GM12878 (cell line): ENCODE measurements around the gene AGAP2. TPM values are rescaled to one million over a fixed set of nuclear protein-coding genes. Genes with fewer than 3 reads are reported as not detected.
A peak's percentile ranks its signal among the peaks of the same experiment; 100 is the strongest.

Experiments used
- ATF7 ChIP-seq: fragments of 450-650 bp; IDR thresholded peaks from 2 replicates; pipeline ENCODE4 v1.6.1; 2016; ENCODE audit warnings: low read depth, mild to moderate bottlenecking
- CHD1 ChIP-seq: IDR thresholded peaks from 2 replicates; pipeline ENCODE4 v1.6.1; 2012; ENCODE audit warnings: low read depth, low read length, improper control_type of control experiment
- CREB1 ChIP-seq: IDR thresholded peaks from 2 replicates; pipeline ENCODE4 v1.6.1; 2012; ENCODE audit warnings: low read depth, mild to moderate bottlenecking, inconsistent platforms
- CREM ChIP-seq: IDR thresholded peaks from 2 replicates; pipeline ENCODE4 v1.6.1; 2014; ENCODE audit warnings: antibody characterized with exemption, low read depth
- CTCF ChIP-seq, 3 experiments: IDR thresholded peaks in 2 of 3; conservative IDR thresholded peaks in 1 of 3; 2 replicates each; pipeline ENCODE4 v1.5.1; 2011; ENCODE audit warnings: low read depth in 3 of 3, low read length in 3 of 3, mild to moderate bottlenecking in 3 of 3, control low read depth in 2 of 3, moderate library complexity in 2 of 3, inconsistent platforms in 1 of 3, mixed read lengths in 1 of 3; ENCODE audit not compliant: control insufficient read depth in 2 of 3, insufficient read depth in 1 of 3; ENCODE audit errors: extremely low read depth in 1 of 3
- EZH2 ChIP-seq: IDR thresholded peaks from 2 replicates; pipeline ENCODE4 v1.6.1; 2012; ENCODE audit warnings: low read depth, mild to moderate bottlenecking, control low read depth, inconsistent platforms, low read length, borderline replicate concordance; ENCODE audit not compliant: control insufficient read depth
- KAT2A ChIP-seq: conservative IDR thresholded peaks from 2 replicates; pipeline ENCODE4 v1.6.1; 2011; ENCODE audit warnings: low read depth, low read length; ENCODE audit not compliant: control insufficient read depth
- KDM1A ChIP-seq: fragments of 200-600 bp; sonication (generic); IDR thresholded peaks from 2 replicates; pipeline ENCODE4 v1.6.1; 2016; ENCODE audit warnings: borderline replicate concordance
- NFYA ChIP-seq: IDR thresholded peaks from 2 replicates; pipeline ENCODE4 v1.6.1; 2011; ENCODE audit warnings: low read depth, mild to moderate bottlenecking, low read length, improper control_type of control experiment, borderline replicate concordance
- NFYB ChIP-seq: IDR thresholded peaks from 2 replicates; pipeline ENCODE4 v1.6.1; 2011; ENCODE audit warnings: low read depth, mild to moderate bottlenecking, low read length, improper control_type of control experiment, moderate library complexity; ENCODE audit not compliant: insufficient read depth
- NR2C2 ChIP-seq: IDR thresholded peaks from 2 replicates; pipeline ENCODE4 v1.6.1; 2011; ENCODE audit warnings: borderline replicate concordance, low read depth; ENCODE audit not compliant: control insufficient read depth, insufficient read length
- PAX8 ChIP-seq: fragments of 450-650 bp; IDR thresholded peaks from 2 replicates; pipeline ENCODE4 v1.6.1; 2017; ENCODE audit warnings: mild to moderate bottlenecking, moderate library complexity
- REST ChIP-seq: IDR thresholded peaks from 2 replicates; pipeline ENCODE4 v1.6.1; 2012; ENCODE audit warnings: mild to moderate bottlenecking, low read depth, low read length
- SIN3A ChIP-seq: IDR thresholded peaks from 2 replicates; pipeline ENCODE4 v1.6.1; 2012; ENCODE audit warnings: low read depth, low read length, improper control_type of control experiment
- SMAD1 ChIP-seq: fragments of 450-650 bp; IDR thresholded peaks from 2 replicates; pipeline ENCODE4 v1.6.1; 2018; ENCODE audit warnings: mild to moderate bottlenecking, low read depth; ENCODE audit not compliant: partially characterized antibody
- SUPT20H ChIP-seq: IDR thresholded peaks from 2 replicates; pipeline ENCODE4 v1.6.1; 2011; ENCODE audit warnings: low read depth, mild to moderate bottlenecking, low read length, moderate library complexity, borderline replicate concordance; ENCODE audit not compliant: control insufficient read depth
- USF1 ChIP-seq: IDR thresholded peaks from 2 replicates; pipeline ENCODE4 v1.6.1; 2011; ENCODE audit warnings: borderline replicate concordance, low read depth, mild to moderate bottlenecking, moderate library complexity, mixed read lengths, low read length; ENCODE audit not compliant: insufficient read depth; ENCODE audit errors: extremely low read length
- YY1 ChIP-seq: IDR thresholded peaks from 2 replicates; pipeline ENCODE4 v1.6.1; 2011; ENCODE audit warnings: low read depth, mild to moderate bottlenecking, low read length
- ZBTB11 ChIP-seq: fragments of 450-650 bp; formaldehyde crosslinking; IDR thresholded peaks from 2 replicates; pipeline ENCODE4 v1.5.0; 2022; ENCODE audit warnings: mild to moderate bottlenecking, missing genetic modification characterization
- polyA plus RNA-seq, 11 experiments: library from polyadenylated mRNA; depleted of rRNA in 4 of 11; unstranded in 6 of 11; stranded (reverse) in 5 of 11; fragments of >200 nt; fragmentation: Nextera tagmentation in 4 of 11; fragmentation: Illumina TruSeq in 1 of 11; extraction: Ambion mirVana in 4 of 11; extraction: Trizol in 1 of 11; gene quantifications; 1 replicate in 1 of 11; 2 replicates in 10 of 11; pipeline versions ENCODE4 v1.2.1 to v1.2.3, GENCODE V29; 2011 to 2016; ENCODE audit warnings: inconsistent platforms in 2 of 11, missing spikeins in 2 of 11, low read depth in 1 of 11
- total RNA-seq, 4 experiments: library from RNA; depleted of rRNA in 3 of 4; stranded (reverse); fragments of >200 nt in 3 of 4; fragmentation: Illumina TruSeq in 1 of 4; extraction: Trizol in 1 of 4; gene quantifications; 2 replicates each; pipeline versions ENCODE4 v1.2.1 to v1.2.3, GENCODE V29; 2013 to 2021

The AGAP2 gene
- total and polyA plus RNA-seq, 10 of the 15 experiments (the other 5 are each of a cell fraction or from before 2014, with no cell fraction given), result 0.29 to 19.8 (median 11.0) TPM

GRCh38 chr12:57741844-57742738 lies 3.5 kb upstream of the AGAP2 start (continued):
- TF ChIP-seq ZBTB11 (CRISPR knock-in tag) (no peak), SMAD1 (no peak), NFYB (no peak), NR2C2 (no peak), SUPT20H (no peak), USF1 (no peak), CHD1 (no peak), EZH2 (no peak), PAX8 (no peak), CREB1 (peak; percentile 60; the same call in 1 of the 2 replicates), CTCF (IDR thresholded peaks at IDR 0.05 in 2 of 3, conservative IDR thresholded peaks at IDR 0.05 in 1 of 3; ENCODE audit: control insufficient read depth in 2 of 3, extremely low read depth in 1 of 3, insufficient read depth in 1 of 3, low read depth in 3 of 3, low read length in 3 of 3) (peak; percentile 69 to 81 (median 76)), KAT2A (no peak), ATF7 (0 out of 2 replicates have a peak, but pooled peaks have one; percentile 21), REST (no peak), SIN3A (no peak), KDM1A (no peak), CREM (peak; percentile 20; the same call in 1 of the 2 replicates), NFYA (no peak), YY1 (no peak)
